IMR-90 (cell line): ENCODE data around the gene RNU5D-1. TPM values are rescaled to one million over a fixed set of nuclear protein-coding genes. Genes with fewer than 3 reads are reported as not detected.

Experiments
- ATAC-seq: fragments of 200-7000 bp; cut with Tn5 transposase; 2 replicates; pipeline ENCODE4 v1.9.1; 2020; ENCODE audit warnings: low read depth, mild to moderate bottlenecking, moderate library complexity
- BruUV-seq: library from RNA; stranded (reverse); fragments of 400-500 nt; replicated peaks from 2 replicates; lab custom pipeline; 2021; lab: Mats Ljungman, UMichigan
- CTCF ChIA-PET: fragments of 300-600 bp; formaldehyde crosslinking; extraction: SDS; loops from one replicate; lab custom pipeline; 2021; ENCODE audit warnings: antibody characterized with exemption; lab: Yijun Ruan, JAX
- POLR2A ChIA-PET: fragments of 300-600 bp; sonication (Branson Sonifier 250); formaldehyde crosslinking; loops from one replicate; lab custom pipeline; 2022; ENCODE audit warnings: antibody characterized with exemption; ENCODE audit not compliant: unreplicated experiment; lab: Charles Lee
- DNase-seq: peaks from one replicate; pipeline ENCODE4 v3.0.0; 2013
- H2AFZ ChIP-seq: replicated peaks from 2 replicates; pipeline ENCODE3; 2013; ENCODE audit warnings: low read length, mild to moderate bottlenecking; ENCODE audit not compliant: poor library complexity
- H2AK5ac ChIP-seq: 2 replicates; pipeline ENCODE4 v1.6.1; 2013; ENCODE audit warnings: low read depth, low read length, inconsistent platforms
- H2AK9ac ChIP-seq: replicated peaks from 2 replicates; pipeline ENCODE3; 2013; ENCODE audit warnings: mild to moderate bottlenecking, low read depth, low read length, moderate library complexity; ENCODE audit not compliant: poor library complexity
- H2BK120ac ChIP-seq: 2 replicates; pipeline ENCODE4 v1.6.1; 2013; ENCODE audit warnings: low read depth, low read length, inconsistent platforms
- H2BK15ac ChIP-seq: 3 replicates; pipeline ENCODE4 v1.6.1; 2013; ENCODE audit warnings: low read depth, low read length, inconsistent platforms
- H2BK20ac ChIP-seq: 2 replicates; pipeline ENCODE4 v1.6.1; 2013; ENCODE audit warnings: low read depth, mild to moderate bottlenecking, inconsistent platforms, low read length, moderate library complexity
- H2BK5ac ChIP-seq: 2 replicates; pipeline ENCODE4 v1.6.1; 2013; ENCODE audit warnings: mild to moderate bottlenecking, low read depth, low read length, inconsistent platforms; ENCODE audit not compliant: poor library complexity, severe bottlenecking
- H3K14ac ChIP-seq: replicated peaks from 2 replicates; pipeline ENCODE4 v1.6.1; 2013; ENCODE audit warnings: low read depth, low read length, inconsistent platforms
- H3K18ac ChIP-seq: 2 replicates; pipeline ENCODE4 v1.6.1; 2013; ENCODE audit warnings: low read depth, low read length, control low read depth
- H3K23ac ChIP-seq: 2 replicates; pipeline ENCODE4 v1.6.1; 2013; ENCODE audit warnings: low read depth, low read length, inconsistent platforms
- H3K27ac ChIP-seq: 2 replicates; pipeline ENCODE4 v1.5.1; 2013; ENCODE audit warnings: mild to moderate bottlenecking, control low read depth, low read length; ENCODE audit not compliant: insufficient read depth
- H3K27me3 ChIP-seq: 2 replicates; pipeline ENCODE4 v1.6.1; 2013; ENCODE audit warnings: low read length; ENCODE audit not compliant: control insufficient read depth, insufficient read depth
- H3K36me3 ChIP-seq: 2 replicates; pipeline ENCODE4 v1.6.1; 2013; ENCODE audit warnings: low read length, mixed read lengths; ENCODE audit not compliant: control insufficient read depth, insufficient read depth
- H3K4ac ChIP-seq: 2 replicates; pipeline ENCODE4 v1.6.1; 2013; ENCODE audit warnings: low read depth, low read length, inconsistent platforms
- H3K4me1 ChIP-seq: 2 replicates; pipeline ENCODE4 v1.6.1; 2013; ENCODE audit warnings: low read length, mixed read lengths; ENCODE audit not compliant: control insufficient read depth, insufficient read depth
- H3K4me2 ChIP-seq: 2 replicates; pipeline ENCODE4 v1.6.1; 2013; ENCODE audit warnings: low read depth, mild to moderate bottlenecking, control low read depth, low read length, moderate library complexity
- H3K4me3 ChIP-seq: 2 replicates; pipeline ENCODE4 v1.5.1; 2013; ENCODE audit warnings: low read depth, mild to moderate bottlenecking, control low read depth, low read length, moderate library complexity; ENCODE audit not compliant: insufficient read depth
- H3K56ac ChIP-seq: 2 replicates; pipeline ENCODE4 v1.6.1; 2013; ENCODE audit warnings: low read length, inconsistent platforms; ENCODE audit not compliant: insufficient read depth; ENCODE audit errors: extremely low read depth
- H3K79me1 ChIP-seq, 2 experiments: 2 replicates each; pipeline ENCODE4 v1.6.1; 2013; ENCODE audit warnings: low read length in 2 of 2, inconsistent platforms in 1 of 2, low read depth in 1 of 2
- H3K9ac ChIP-seq: 2 replicates; pipeline ENCODE4 v1.6.1; 2013; ENCODE audit warnings: low read depth, low read length, control low read depth
- H3K9me1 ChIP-seq: 2 replicates; pipeline ENCODE4 v1.6.1; 2013; ENCODE audit warnings: low read length, inconsistent platforms; ENCODE audit not compliant: insufficient read depth
- H3K9me3 ChIP-seq: 2 replicates; pipeline ENCODE4 v1.6.1; 2013; ENCODE audit warnings: low read length; ENCODE audit not compliant: control insufficient read depth, insufficient read depth
- H4K20me1 ChIP-seq: 2 replicates; pipeline ENCODE4 v1.6.1; 2013; ENCODE audit warnings: low read length, inconsistent platforms; ENCODE audit not compliant: insufficient read depth
- H4K5ac ChIP-seq: 2 replicates; pipeline ENCODE4 v1.6.1; 2013; ENCODE audit warnings: mild to moderate bottlenecking, low read depth, low read length, control low read depth
- H4K8ac ChIP-seq, 2 experiments: 2 replicates each; pipeline ENCODE4 v1.6.1; 2013; ENCODE audit warnings: low read depth in 2 of 2, low read length in 2 of 2, control low read depth in 1 of 2, inconsistent platforms in 1 of 2
- H4K91ac ChIP-seq: 2 replicates; pipeline ENCODE4 v1.6.1; 2013; ENCODE audit warnings: low read depth, low read length, inconsistent platforms; ENCODE audit not compliant: insufficient read depth
- BHLHE40 ChIP-seq: fragments of 150-350 bp; IDR thresholded peaks from 2 replicates; pipeline ENCODE4 v1.6.1; 2016; ENCODE audit warnings: mild to moderate bottlenecking, low read depth, low read length
- CEBPB ChIP-seq: IDR thresholded peaks from 2 replicates; pipeline ENCODE4 v1.6.1; 2012; ENCODE audit warnings: low read depth, low read length, improper control_type of control experiment
- CHD1 ChIP-seq: IDR thresholded peaks from 2 replicates; pipeline ENCODE4 v1.6.1; 2012; ENCODE audit warnings: low read depth, low read length, improper control_type of control experiment
- FOS ChIP-seq: fragments of 150-350 bp; IDR thresholded peaks from 2 replicates; pipeline ENCODE4 v1.6.1; 2016; ENCODE audit warnings: low read depth, low read length
- MAFK ChIP-seq: IDR thresholded peaks from 2 replicates; pipeline ENCODE4 v1.6.1; 2012; ENCODE audit warnings: low read depth, low read length, improper control_type of control experiment
- MAZ ChIP-seq: IDR thresholded peaks from 2 replicates; pipeline ENCODE4 v1.6.1; 2012; ENCODE audit warnings: low read depth, mild to moderate bottlenecking, low read length, improper control_type of control experiment, moderate library complexity, borderline replicate concordance
- NFE2L2 ChIP-seq: fragments of 150-350 bp; IDR thresholded peaks from 2 replicates; pipeline ENCODE4 v1.6.1; 2016; ENCODE audit warnings: low read depth, mild to moderate bottlenecking, low read length
- POLR2A ChIP-seq: IDR thresholded peaks from 2 replicates; pipeline ENCODE4 v1.6.1; 2012; ENCODE audit warnings: mild to moderate bottlenecking, low read depth, low read length
- RAD21 ChIP-seq: IDR thresholded peaks from 2 replicates; pipeline ENCODE4 v1.6.1; 2012; ENCODE audit warnings: low read length, improper control_type of control experiment
- RCOR1 ChIP-seq: IDR thresholded peaks from 2 replicates; pipeline ENCODE4 v1.6.1; 2012; ENCODE audit warnings: mild to moderate bottlenecking, low read length, improper control_type of control experiment; ENCODE audit not compliant: insufficient replicate concordance
- RFX5 ChIP-seq: IDR thresholded peaks from 2 replicates; pipeline ENCODE4 v1.8.0; 2012; ENCODE audit warnings: low read depth, mild to moderate bottlenecking, low read length, moderate library complexity
- SMC3 ChIP-seq: fragments of 150-350 bp; IDR thresholded peaks from 2 replicates; pipeline ENCODE4 v1.6.1; 2016; ENCODE audit warnings: low read depth, mild to moderate bottlenecking, antibody characterized with exemption, low read length, moderate library complexity
- WGBS, 2 experiments: methylation state at CpG; one replicate each; pipeline versions ENCODE4 v1.1.5 to v1.1.7; 2013; ENCODE audit warnings: missing lambda C conversion rate in 2 of 2; ENCODE audit not compliant: insufficient read length in 1 of 2; ENCODE audit errors: extremely low coverage in 2 of 2; 5-methylcytosine and 5-hydroxymethylcytosine counted together
- dilution Hi-C: fragments of 300-500 bp; cut with HindIII; formaldehyde crosslinking; loops from one replicate; pipeline ENCODE4 v1.14.3; 2018; ENCODE audit warnings: low sequenced_read_pairs; ENCODE audit not compliant: unreplicated experiment
- in situ Hi-C: fragments of 300-500 bp; cut with MboI; formaldehyde crosslinking; loops from 3 replicates; pipeline ENCODE4 v1.14.3; 2019; ENCODE audit warnings: low sequenced_read_pairs, inconsistent platforms, mixed read lengths
- intact Hi-C: fragments of 100-400 bp; cut with micrococcal nuclease; formaldehyde crosslinking; loops from 2 replicates; pipeline ENCODE4 v1.10.0; 2022
- polyA plus RNA-seq, 3 experiments: library from polyadenylated mRNA; depleted of rRNA; stranded (reverse); fragments of >200 nt; gene quantifications; 2 replicates each; pipeline ENCODE4 v1.2.3, GENCODE V29; 2012; ENCODE audit warnings: low replicate concordance in 1 of 3
- total RNA-seq: library from RNA; depleted of rRNA; stranded (reverse); fragments of >200 nt; gene quantifications from 2 replicates; pipeline ENCODE4 v1.2.3, GENCODE V29; 2012
- TF ChIP-seq, protein P1 (sequence below): fragments of 150-350 bp; IDR thresholded peaks from 2 replicates; pipeline ENCODE4 v1.6.1; 2017; ENCODE audit warnings: mild to moderate bottlenecking, antibody characterized with exemption, low read length, low read depth
- TF ChIP-seq, protein P2 (sequence below): conservative IDR thresholded peaks from 2 replicates; pipeline ENCODE4 v1.5.1; 2012; ENCODE audit warnings: mild to moderate bottlenecking, low read depth, low read length, improper control_type of control experiment

RNU5D-1 gene
- total and polyA plus RNA-seq, 2 of the 4 experiments (the other 2 are of a cell fraction) = not detected

DNA sequence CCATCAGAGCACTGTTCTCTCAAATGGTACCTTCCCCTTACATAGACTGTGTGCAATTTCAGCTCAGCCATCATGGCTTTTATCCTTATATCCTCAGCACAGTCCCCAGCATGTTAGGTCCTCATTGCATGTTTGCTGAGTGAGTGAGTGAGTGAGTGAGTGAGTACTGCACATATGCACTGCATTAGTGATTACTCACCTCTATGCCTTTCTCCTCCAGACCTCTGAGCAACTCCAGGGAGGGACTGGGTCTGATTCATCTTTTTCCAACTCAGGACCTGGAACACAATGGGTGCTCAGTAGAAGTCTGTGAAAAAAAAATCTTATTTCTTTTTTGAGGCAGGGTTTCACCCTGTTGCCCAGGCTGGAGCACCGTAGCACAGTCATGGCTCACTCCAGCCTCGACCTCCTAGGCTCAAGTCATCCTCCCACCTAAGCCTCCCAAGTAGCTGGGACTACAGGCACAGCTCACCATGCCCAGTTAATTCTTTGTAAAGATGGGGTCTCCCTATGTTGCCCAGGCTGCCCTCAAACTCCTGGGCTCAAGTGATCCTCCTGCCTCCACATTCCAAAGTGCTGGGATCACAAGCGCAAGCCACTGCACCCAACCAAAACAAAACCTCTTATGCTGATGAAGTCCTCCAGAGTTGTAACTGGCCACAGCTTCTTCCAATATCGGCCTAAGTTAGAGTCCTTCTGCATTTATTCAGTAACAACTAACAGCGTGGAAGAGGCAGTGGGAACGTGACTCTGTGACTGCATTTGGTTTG, 23.7 kb downstream of the RNU5D-1 start:
- no TSS peak for BruUV-seq

More for the DNA sequence above, 23.7 kb downstream of the RNU5D-1 start:
- Histone ChIP-seq H3K14ac (peak overlapping the region; percentile 37), H3K4ac (peak overlapping the region; percentile 37), H2AFZ (peak overlapping the region; percentile 73), H2BK5ac (peak overlapping the region; percentile 81), H3K56ac (no peak overlapping the region), H4K5ac (no peak overlapping the region), H3K4me2 (no peak overlapping the region; the same call in 1 of the 2 replicates), H3K79me1 (no peaks in the 10 kb centered on the region), H3K9me1 (peaks cover 17% of the 10 kb centered on the region), H2BK20ac (peak overlapping the region; percentile 43; the same call in 1 of the 2 replicates), H3K9me3 (no peaks in the 10 kb centered on the region), H3K4me3 (no peak overlapping the region), H3K4me1 (peaks cover 6% of the 10 kb centered on the region), H3K27ac (peak overlapping the region; percentile 33; the same call in 1 of the 2 replicates), H2AK5ac (0 out of 2 replicates have a peak overlapping the region, but pooled peaks have one; percentile 56), H3K36me3 (no peaks in the 10 kb centered on the region), H3K18ac (peak overlapping the region; percentile 24; the same call in 1 of the 2 replicates), H4K91ac (no peak overlapping the region), H3K23ac (no peak overlapping the region), H2AK9ac (no peak overlapping the region), H3K27me3 (no peaks in the 10 kb centered on the region), H2BK120ac (peak overlapping the region; percentile 75; the same call in 1 of the 2 replicates), H3K9ac (no peak overlapping the region), H2BK15ac (peak overlapping the region; percentile 7; the same call in 1 of the 3 replicates), H4K8ac (peak overlapping the region in 1 of 2 experiments; percentile 69; a peak in 2 of 4 replicates), H4K20me1 (no peaks in the 10 kb centered on the region)
- ChIA-PET POLR2A (no interaction called here), CTCF (interaction anchor here (0.6 to 1.2 kb wide), 2 partner anchors 24 to 488 kb away, joined by 3 read pairs; partner anchors contain the start of gene RNU5D-1)
- dilution Hi-C loops = no loop called here
- in situ Hi-C loops = no loop called here
- no CpG with 5 or more reads among the region's 6 CpGs for WGBS, 2 experiments
- TF ChIP-seq, protein P1, sequence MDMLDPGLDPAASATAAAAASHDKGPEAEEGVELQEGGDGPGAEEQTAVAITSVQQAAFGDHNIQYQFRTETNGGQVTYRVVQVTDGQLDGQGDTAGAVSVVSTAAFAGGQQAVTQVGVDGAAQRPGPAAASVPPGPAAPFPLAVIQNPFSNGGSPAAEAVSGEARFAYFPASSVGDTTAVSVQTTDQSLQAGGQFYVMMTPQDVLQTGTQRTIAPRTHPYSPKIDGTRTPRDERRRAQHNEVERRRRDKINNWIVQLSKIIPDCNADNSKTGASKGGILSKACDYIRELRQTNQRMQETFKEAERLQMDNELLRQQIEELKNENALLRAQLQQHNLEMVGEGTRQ = no peak
- TF ChIP-seq RFX5 = no peak
- peak; percentile 51; the same call in 1 of the 2 replicates for TF ChIP-seq CEBPB
- TF ChIP-seq RAD21 = no peak
- TF ChIP-seq, protein P2, sequence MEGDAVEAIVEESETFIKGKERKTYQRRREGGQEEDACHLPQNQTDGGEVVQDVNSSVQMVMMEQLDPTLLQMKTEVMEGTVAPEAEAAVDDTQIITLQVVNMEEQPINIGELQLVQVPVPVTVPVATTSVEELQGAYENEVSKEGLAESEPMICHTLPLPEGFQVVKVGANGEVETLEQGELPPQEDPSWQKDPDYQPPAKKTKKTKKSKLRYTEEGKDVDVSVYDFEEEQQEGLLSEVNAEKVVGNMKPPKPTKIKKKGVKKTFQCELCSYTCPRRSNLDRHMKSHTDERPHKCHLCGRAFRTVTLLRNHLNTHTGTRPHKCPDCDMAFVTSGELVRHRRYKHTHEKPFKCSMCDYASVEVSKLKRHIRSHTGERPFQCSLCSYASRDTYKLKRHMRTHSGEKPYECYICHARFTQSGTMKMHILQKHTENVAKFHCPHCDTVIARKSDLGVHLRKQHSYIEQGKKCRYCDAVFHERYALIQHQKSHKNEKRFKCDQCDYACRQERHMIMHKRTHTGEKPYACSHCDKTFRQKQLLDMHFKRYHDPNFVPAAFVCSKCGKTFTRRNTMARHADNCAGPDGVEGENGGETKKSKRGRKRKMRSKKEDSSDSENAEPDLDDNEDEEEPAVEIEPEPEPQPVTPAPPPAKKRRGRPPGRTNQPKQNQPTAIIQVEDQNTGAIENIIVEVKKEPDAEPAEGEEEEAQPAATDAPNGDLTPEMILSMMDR = no peak
- TF ChIP-seq RCOR1 = no peak
- TF ChIP-seq NFE2L2 = no peak
- TF ChIP-seq BHLHE40 = no peak
- no peak for TF ChIP-seq MAZ
- TF ChIP-seq MAFK = peak; percentile 43; the same call in 1 of the 2 replicates
- no peak for TF ChIP-seq CHD1
- peak; percentile 54 for TF ChIP-seq FOS
- TF ChIP-seq SMC3 = no peak
- no peak for TF ChIP-seq POLR2A
- intact Hi-C loops = no loop called here
- DNase-seq (peak; percentile 94), ATAC-seq (peak; percentile 90)
